Activated T-cell treated with anti-CD3 and anti-CD28 coated beads, Interleukin-2, amount 50 U/mL, for 1 hour (primary cell): ENCODE measurements around the gene CETP.

Experiments used
- DNase-seq: peaks from one replicate; pipeline ENCODE4 v3.0.0-alpha.2; 2020

The CETP gene

DNA sequence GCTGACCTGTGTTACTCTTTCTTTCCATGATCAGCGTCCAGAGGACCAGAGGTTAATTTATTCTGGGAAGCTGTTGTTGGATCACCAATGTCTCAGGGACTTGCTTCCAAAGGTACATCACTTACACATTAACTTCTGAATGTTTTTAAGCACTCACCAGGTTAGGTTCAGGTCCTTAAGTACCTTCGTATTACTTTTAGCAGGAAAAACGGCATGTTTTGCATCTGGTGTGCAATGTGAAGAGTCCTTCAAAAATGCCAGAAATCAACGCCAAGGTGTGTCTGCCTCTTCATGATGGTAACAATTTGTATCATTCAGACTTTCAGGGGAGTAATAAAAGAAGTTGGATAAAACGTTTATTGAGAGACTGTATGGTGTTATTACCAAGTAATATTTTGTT, 26.5 kb upstream of the CETP start:
- no peak for DNase-seq

- no peak for DNase-seq
Measured at GRCh38 chr16:56936491-56936890, 25.3 kb upstream of the CETP start.

- DNase-seq = no peak
Measured at GRCh38 chr16:56936950-56937349, 24.8 kb upstream of the CETP start.

DNA sequence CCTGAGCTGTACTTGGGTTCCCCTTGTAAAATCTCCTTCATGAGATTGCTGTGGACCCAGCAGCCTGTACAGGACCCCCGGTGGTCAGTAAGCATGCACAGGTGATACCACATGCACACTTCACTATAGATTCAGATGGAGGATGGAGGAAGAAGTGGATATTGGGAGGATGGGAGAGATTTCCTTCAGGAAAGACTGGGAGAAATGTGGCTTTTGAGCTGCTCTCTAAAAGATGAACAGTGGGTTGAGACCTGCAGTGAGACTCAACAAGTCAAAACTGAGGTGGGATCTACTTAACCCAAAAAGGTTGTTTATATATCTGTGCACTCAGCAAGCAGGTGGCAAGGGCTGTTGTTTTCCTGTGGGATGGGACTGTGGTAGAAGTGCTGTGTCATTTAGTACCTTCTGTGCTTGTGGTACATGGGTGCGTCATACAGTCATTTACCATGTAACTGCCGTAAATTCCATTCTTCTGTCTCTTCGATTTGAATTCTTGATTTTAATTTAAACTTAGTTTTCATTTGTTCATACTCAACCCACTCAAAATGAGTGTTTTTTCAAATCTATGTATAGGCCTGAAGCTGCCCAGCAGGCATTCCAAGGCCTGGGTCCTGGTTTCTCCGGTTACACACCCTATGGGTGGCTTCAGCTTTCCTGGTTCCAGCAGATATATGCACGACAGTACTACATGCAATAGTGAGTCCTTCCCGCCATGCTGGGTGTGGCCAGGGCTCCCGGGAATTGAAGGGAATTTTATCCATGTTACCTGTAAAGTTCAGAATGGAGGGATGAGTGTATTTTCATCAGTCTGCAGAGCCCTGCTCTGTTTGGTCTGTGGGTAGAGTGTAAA, 22.9 kb upstream of the CETP start:
- no peak for DNase-seq

- no peak for DNase-seq
Measured at GRCh38 chr16:56939801-56940200, 21.9 kb upstream of the CETP start.

DNA sequence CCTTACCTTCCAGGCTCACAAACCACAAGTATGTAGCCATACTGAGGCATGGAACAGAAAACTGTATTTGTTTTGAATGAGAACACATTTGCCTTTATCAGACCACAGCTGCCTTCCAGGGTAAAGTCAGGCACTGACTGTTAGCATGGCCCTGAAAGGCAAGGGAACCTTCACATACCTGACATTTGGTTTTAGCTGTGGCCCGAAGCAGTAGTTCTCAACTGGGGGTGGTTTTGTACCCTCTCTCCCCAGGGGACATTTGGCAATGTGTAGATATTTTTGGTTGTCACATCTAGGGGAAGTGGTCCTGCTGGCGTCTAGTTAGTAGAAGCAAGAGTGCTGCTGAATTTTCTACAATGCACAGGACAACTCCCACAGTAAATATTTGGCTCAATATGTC, 20.7 kb upstream of the CETP start:
- no peak for DNase-seq

DNA sequence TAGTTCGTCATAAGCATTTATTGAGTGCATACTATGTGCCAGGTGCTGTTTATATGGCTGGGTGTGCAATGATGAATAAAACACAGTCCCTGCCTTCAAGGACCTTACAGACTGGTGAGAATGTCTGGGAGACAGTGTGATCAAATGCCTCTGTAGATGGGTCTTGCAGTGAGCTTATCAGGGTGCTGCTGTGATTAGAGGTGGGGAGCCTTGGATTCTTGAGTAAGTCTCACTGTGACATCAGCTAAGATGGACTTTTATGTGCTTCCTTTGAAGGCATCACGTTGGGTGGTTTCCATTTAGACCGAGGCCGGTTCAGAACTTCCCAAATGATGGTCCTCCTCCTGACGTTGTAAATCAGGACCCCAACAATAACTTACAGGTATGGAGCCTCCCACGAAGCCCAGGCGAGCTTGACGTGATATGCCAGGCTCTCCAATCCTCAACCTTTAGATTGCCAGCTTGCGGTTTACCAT, 19.9 kb upstream of the CETP start:
- DNase-seq = no peak

DNA sequence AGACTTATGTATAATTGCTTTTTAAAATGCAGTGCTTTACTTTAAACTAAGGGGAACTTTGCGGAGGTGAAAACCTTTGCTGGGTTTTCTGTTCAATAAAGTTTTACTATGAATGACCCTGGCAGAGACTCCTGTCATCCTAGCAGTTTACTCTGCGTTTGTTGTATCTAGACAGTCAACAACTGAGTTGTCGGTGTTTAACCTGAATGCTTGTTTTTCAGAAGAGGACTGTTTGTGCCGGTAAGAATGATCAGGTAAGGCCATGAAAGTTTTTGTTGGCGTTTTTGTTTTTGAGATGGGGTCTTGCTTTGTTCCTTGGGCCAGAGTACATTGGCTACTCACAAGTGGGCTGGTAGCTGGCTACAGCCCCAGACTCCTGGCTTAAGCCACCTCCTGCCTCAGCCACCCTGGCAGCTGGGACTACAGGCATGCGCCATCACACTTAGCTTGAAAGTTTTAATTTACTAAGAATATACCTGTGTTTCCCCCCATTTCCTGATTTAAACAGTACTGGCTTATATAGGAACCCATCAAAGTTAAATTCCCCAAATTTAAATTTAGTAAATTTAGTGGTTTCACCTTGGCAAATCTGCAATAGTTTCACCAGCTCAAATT, 17.9 kb upstream of the CETP start:
- no peak for DNase-seq

- no peak for DNase-seq
Measured at GRCh38 chr16:56944954-56945839, 16.6 kb upstream of the CETP start.

- DNase-seq = no peak
Measured at GRCh38 chr16:56945847-56946527, 15.8 kb upstream of the CETP start.

DNA sequence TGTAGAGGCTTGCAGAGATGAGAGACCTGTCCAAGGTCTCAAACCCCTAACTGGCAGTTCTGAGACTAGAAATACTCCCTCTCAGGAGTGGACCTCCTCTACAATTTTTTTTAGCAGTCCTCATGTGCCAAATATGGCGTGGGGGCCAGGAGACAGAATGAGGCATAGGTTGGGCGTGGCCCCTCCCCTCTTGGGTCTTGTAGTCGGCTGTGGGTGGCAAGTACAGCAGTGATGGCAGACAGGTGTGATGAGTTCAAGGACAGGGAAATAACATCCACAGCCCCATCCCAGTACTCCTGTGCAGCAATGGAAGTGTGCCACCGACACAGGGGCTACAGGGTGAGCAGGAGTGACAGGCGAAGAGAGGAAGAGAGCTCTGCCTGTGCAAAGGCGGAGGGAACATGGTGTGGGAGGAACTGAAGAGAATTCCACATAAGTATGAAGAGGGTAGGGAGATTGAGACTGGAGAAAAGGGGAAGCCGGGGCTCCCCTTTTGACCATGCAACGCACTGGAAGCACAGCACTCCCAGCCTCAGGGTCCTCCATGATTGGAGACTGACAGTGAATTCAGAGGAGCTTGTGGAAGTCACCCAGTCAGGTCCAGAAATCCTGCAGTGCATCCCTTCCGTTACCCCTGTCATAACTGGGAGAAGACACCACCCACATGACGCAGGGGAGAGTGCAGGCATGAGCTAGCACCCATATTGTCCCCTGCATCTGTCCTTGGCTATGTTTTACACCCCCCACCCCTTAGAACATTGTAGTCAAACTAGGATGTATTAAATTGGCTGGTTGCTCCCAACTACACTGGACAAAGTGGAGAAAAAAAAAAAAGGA, 14.8 kb upstream of the CETP start:
- no peak for DNase-seq

- DNase-seq = no peak
Measured at GRCh38 chr16:56947604-56947995, 14.2 kb upstream of the CETP start.

DNA sequence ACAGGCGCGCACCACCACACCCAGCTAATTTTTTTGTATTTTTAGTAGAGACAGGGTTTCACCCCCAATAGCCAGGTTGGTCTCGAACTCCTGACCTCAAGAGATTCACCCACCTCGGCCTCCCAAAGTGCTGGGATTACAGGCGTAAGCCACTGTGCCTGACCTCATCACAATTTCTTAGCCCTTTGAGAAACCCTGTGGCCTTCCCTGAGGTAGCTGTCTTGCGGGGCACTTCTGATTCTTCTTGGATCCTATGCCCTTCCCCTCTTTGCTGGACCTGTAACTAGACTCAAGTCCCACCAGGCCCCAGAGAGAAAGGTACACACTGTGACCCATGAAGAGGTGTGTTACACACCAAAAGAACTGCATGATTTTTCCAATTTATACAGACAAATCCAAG, 13.5 kb upstream of the CETP start:
- DNase-seq = no peak

DNA sequence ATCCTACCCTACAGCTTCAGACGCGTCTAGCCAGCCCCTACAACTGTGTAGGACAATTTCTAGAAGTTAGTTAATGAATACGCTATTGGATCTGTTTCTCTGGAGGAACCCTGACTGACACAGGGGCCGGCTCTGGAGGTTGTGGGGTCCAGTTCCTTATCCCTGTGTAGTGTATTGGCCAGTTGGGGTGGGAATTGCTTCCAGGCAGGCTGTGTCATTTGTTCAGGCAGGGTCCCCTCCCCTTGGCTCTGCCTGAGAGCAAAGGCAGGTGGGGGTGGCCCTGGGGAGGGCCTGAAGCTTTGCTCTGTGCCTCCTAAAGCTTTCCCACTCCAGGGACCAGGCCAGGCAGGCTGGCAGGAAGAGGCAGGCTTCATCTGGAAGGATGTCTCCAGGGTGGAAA, 11.7 kb upstream of the CETP start:
- no peak for DNase-seq

- no peak for DNase-seq
Measured at GRCh38 chr16:56950455-56950854, 11.3 kb upstream of the CETP start.

DNA sequence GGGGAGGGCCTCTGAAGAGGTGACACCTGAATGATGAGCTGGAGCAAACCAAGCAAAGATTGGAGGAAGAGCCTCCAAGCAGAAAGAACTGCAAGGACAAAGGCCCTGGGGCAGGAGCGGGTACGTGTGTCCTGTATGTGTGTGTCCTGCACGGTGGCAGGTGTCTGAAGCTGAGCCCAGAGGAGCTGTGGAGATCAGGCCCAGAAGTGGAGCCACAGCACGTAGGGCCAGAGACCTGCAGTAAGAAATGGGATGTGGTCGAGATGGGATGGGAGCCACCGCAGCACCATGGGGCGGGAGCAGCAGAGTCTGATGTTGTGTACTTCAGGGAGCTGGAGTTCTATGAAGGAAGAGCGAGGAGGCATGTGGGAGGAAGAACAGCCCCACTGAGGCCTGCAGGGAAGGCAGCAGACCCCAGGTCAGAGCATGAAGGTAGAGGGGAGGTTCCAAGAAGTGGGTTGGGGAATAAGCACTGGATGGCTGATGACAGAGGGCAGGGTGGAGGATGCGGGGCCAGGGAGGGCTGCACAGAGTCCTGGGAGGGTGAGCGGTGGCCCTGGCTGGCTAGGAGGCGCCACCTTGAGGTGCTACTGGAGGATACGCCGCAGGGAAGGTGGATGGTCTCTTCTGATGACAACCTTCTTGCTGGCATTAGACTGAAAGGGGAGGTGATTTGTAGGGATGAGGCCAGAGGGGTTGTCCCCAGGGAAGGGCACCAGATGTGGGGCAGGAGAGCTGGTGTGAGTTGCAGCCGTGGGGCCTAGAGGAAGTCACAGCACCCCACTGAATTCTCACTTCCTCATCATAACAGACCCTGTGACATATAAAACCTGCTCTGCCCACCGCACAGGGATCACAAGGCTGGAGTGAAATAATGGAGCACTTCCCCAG, 10.6 kb upstream of the CETP start:
- peak; percentile 55 for DNase-seq

GRCh38 chr16:56953006-56953405, 8.7 kb upstream of the CETP start:
- no peak for DNase-seq

- DNase-seq = no peak
Measured at GRCh38 chr16:56956076-56956475, 5.7 kb upstream of the CETP start.

- DNase-seq = no peak
Measured at GRCh38 chr16:56956756-56957155, 5.0 kb upstream of the CETP start.

DNA sequence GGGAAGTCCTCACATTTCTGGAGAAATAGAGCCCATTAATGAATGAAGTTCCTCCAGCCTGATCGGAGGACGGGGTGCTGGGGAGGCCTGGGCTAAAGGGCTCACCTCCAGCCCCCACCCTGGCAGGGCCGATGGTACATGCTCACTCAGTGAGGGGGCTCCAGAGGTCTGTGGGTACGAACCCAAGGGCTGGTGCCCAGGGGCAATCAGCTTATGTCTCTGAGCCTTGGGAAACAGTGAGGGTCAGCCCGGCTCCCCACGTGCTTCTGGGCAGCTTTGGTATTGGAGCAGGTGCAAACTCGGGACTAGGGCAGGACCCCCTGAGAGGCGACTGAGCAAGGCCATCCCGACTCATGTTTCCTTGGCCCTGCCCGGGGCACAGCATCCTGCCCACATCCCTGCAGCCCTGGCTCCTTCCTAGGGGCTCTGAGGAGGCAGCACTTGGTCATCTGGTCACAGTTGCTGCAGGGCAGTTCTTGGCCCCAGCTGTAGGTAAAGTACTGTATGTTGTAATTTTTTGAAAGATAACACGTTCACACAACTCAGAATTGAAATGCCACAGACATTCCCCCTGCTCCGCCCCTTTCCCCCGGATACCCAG, 969 bp upstream of the CETP start:
- DNase-seq = no peak

- DNase-seq = no peak
Measured at GRCh38 chr16:56961386-56961785, 364 bp upstream of the CETP start.
